GM12878 (cell line): ENCODE data around the gene LDLRAP1. TPM values are rescaled to one million over a fixed set of nuclear protein-coding genes. Genes with fewer than 3 reads are reported as not detected.

ENCODE experiments used
- ASH2L ChIP-seq: fragments of 300-600, 200-600 bp; sonication (generic); IDR thresholded peaks from 2 replicates; pipeline ENCODE4 v1.6.1; 2017; ENCODE audit warnings: low read depth, mild to moderate bottlenecking, borderline replicate concordance
- CBX5 ChIP-seq: sonication (generic); IDR thresholded peaks from 2 replicates; pipeline ENCODE4 v1.6.1; 2016; ENCODE audit warnings: low read depth, moderate library complexity, mild to moderate bottlenecking, inconsistent platforms
- CEBPB ChIP-seq, 2 experiments: fragments of 150-350 bp in 1 of 2; IDR thresholded peaks; 2 replicates each; pipeline ENCODE4 v1.6.1; 2012 to 2014; ENCODE audit warnings: low read depth in 2 of 2, low read length in 2 of 2, borderline replicate concordance in 1 of 2, inconsistent platforms in 1 of 2
- CHD2 ChIP-seq: IDR thresholded peaks from 2 replicates; pipeline ENCODE4 v1.6.1; 2011; ENCODE audit warnings: low read depth, low read length, improper control_type of control experiment, borderline replicate concordance
- CHD4 ChIP-seq: fragments of 200-600 bp; sonication (generic); IDR thresholded peaks from 2 replicates; pipeline ENCODE4 v1.6.1; 2016; ENCODE audit warnings: mild to moderate bottlenecking
- EED ChIP-seq: sonication (generic); IDR thresholded peaks from 2 replicates; pipeline ENCODE4 v1.6.1; 2016; ENCODE audit warnings: antibody characterized with exemption, low read depth
- IRF3 ChIP-seq: fragments of 450-650 bp; IDR thresholded peaks from 2 replicates; pipeline ENCODE4 v1.6.1; 2014; ENCODE audit warnings: mild to moderate bottlenecking
- MEF2A ChIP-seq: IDR thresholded peaks from 2 replicates; pipeline ENCODE4 v1.6.1; 2011; ENCODE audit warnings: low read depth, mild to moderate bottlenecking, low read length, moderate library complexity; ENCODE audit not compliant: insufficient read depth
- MXI1 ChIP-seq: fragments of 150-350 bp; IDR thresholded peaks from 2 replicates; pipeline ENCODE4 v1.6.1; 2011; ENCODE audit warnings: low read depth, mild to moderate bottlenecking, inconsistent platforms, low read length, improper control_type of control experiment
- NBN ChIP-seq: fragments of 450-650 bp; IDR thresholded peaks from 2 replicates; pipeline ENCODE4 v1.6.1; 2016
- SKIL ChIP-seq: fragments of 450-650 bp; IDR thresholded peaks from 2 replicates; pipeline ENCODE4 v1.6.1; 2017; ENCODE audit warnings: mild to moderate bottlenecking, low read depth, inconsistent platforms; ENCODE audit not compliant: poor library complexity, severe bottlenecking
- SREBF1 ChIP-seq: IDR thresholded peaks from 2 replicates; pipeline ENCODE4 v1.6.1; 2012; ENCODE audit warnings: mild to moderate bottlenecking, low read length
- ZNF217 ChIP-seq: fragments of 450-650 bp; IDR thresholded peaks from 2 replicates; pipeline ENCODE4 v1.6.1; 2017; ENCODE audit warnings: antibody characterized with exemption, mild to moderate bottlenecking
- polyA plus RNA-seq, 11 experiments: library from polyadenylated mRNA; depleted of rRNA in 4 of 11; unstranded in 6 of 11; stranded (reverse) in 5 of 11; fragments of >200 nt; fragmentation: Nextera tagmentation in 4 of 11; fragmentation: Illumina TruSeq in 1 of 11; extraction: Ambion mirVana in 4 of 11; extraction: Trizol in 1 of 11; gene quantifications; 1 replicate in 1 of 11; 2 replicates in 10 of 11; pipeline versions ENCODE4 v1.2.1 to v1.2.3, GENCODE V29; 2011 to 2016; ENCODE audit warnings: inconsistent platforms in 2 of 11, missing spikeins in 2 of 11, low read depth in 1 of 11
- total RNA-seq, 4 experiments: library from RNA; depleted of rRNA in 3 of 4; stranded (reverse); fragments of >200 nt in 3 of 4; fragmentation: Illumina TruSeq in 1 of 4; extraction: Trizol in 1 of 4; gene quantifications; 2 replicates each; pipeline versions ENCODE4 v1.2.1 to v1.2.3, GENCODE V29; 2013 to 2021

LDLRAP1 gene
- total and polyA plus RNA-seq, 10 of the 15 experiments (the other 5 are each of a cell fraction or from before 2014, with no cell fraction given): 0.43 to 37.6 (median 22.0) TPM

- TF ChIP-seq ASH2L (no peak), CHD4 (0 out of 2 replicates have a peak, but pooled peaks have one; percentile 41), SREBF1 (no peak), EED (peak; percentile 98), MEF2A (peak; percentile 97), IRF3 (no peak), MXI1 (no peak), CEBPB (IDR thresholded peaks at IDR 0.05; ENCODE audit: borderline replicate concordance in 1 of 2, low read depth in 2 of 2, low read length in 2 of 2) (no peak), CHD2 (0 out of 2 replicates have a peak, but pooled peaks have one; percentile 2), ZNF217 (0 out of 2 replicates have a peak, but pooled peaks have one; percentile 41), CBX5 (no peak), NBN (peak; percentile 73), SKIL (peak; percentile 34)
Observed at GRCh38 chr1:25549273-25550154, 6.1 kb downstream of the LDLRAP1 start (continued).
